D721Med (cell line): ENCODE measurements around the gene IQSEC1.

ENCODE experiments used
- DNase-seq: peaks from one replicate; pipeline ENCODE4 v3.0.0; 2011; ENCODE audit warnings: low spot score; ENCODE audit not compliant: insufficient read length
- FAIRE-seq: peaks from 2 replicates; lab custom pipeline; 2011; peaks lifted over from hg19 to GRCh38; lab: Jason Lieb, UNC
- TF ChIP-seq, protein P1 (sequence below): IDR thresholded peaks from 2 replicates; pipeline ENCODE4 v1.5.1; 2012; ENCODE audit warnings: mild to moderate bottlenecking, control low read depth; ENCODE audit not compliant: insufficient read depth; ENCODE audit errors: missing control alignments

The IQSEC1 gene

DNA sequence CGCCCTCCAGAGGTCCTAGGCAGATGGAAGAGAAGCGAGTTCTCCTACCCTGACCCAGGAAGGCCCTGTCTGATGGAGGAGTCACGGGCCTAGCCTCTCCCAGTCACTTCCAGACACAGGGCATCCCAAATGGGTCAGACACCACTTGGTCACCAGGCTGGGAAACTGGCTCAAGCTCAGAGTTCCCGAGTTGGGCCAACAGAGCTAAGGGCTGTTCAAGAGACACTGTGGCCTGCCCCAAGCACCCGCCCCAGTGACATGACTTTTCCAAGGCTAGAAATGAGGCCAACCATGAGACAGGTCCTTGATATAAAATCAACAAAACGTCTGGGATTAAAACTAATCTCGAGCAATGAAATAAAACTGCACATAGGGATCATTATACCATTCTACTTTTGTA is 113.8 kb downstream of the IQSEC1 start:
- TF ChIP-seq, protein P1, sequence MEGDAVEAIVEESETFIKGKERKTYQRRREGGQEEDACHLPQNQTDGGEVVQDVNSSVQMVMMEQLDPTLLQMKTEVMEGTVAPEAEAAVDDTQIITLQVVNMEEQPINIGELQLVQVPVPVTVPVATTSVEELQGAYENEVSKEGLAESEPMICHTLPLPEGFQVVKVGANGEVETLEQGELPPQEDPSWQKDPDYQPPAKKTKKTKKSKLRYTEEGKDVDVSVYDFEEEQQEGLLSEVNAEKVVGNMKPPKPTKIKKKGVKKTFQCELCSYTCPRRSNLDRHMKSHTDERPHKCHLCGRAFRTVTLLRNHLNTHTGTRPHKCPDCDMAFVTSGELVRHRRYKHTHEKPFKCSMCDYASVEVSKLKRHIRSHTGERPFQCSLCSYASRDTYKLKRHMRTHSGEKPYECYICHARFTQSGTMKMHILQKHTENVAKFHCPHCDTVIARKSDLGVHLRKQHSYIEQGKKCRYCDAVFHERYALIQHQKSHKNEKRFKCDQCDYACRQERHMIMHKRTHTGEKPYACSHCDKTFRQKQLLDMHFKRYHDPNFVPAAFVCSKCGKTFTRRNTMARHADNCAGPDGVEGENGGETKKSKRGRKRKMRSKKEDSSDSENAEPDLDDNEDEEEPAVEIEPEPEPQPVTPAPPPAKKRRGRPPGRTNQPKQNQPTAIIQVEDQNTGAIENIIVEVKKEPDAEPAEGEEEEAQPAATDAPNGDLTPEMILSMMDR, result no peak
- FAIRE-seq, result no peak
- DNase-seq, result no peak

DNA sequence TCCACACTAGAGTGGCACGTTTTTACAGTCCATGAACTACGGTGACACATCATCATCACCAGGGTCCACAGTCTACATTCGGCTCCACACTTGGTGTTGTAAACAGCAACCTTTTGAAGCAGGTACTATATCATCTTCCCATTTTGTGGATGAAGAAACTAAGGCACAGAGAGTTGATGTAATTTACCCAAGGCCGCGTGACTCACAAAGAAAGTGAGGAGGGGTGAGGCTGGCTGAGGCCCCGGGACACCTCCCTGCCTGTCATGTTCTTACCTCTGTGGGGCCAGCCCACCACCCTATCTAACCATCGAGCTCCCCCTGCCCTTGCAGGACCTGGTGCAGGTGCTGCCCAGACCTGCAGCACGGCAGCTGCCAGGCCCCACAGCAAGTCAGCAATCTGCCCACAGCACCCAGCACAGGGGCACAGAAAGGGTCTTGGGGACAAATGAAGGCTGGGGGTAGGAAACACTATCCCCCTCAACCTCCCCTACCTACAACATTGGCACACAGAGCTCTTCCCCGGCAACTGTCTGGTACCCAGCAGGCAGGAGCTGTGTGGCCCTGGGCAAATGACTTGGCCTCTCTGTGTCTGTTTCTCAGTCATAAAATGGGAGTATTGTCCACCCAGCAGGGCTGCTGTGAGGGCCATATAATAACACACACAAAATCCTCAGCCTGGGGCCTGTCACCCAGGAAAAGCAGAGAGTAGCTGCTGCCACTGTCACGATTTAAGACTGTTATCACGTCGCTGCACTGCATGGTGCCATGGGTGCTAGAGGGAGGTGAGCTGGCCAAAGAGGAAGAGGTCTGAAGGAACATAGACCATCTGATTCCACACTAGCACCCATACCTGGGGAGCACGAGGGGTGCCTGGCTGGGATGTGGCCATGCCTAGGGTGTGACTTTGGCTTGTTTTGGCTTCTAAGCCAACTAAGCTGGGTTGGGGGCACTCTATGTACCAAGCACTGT is 115.1 kb downstream of the IQSEC1 start:
- no peak for FAIRE-seq
- TF ChIP-seq, protein P1, result no peak
- DNase-seq, result no peak

DNA sequence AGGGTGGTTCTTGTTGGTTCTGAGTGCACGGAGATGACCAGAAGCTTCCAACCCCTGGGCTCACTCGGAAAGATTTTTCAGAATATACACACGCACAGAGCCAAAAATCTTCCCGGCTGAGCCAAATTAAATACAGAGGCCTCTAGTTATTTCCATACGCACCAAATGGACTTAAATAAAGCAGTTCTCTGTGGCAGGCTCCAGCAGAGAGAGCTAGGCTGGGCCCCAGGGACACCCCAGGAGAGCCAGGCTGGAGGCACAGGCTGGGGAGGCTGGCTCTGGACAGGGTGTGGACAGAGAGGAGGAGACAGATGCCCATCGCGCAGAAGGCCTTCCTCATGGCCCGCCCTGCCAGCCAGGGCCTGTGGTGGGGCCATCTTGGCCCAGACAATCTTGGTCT is 115.9 kb downstream of the IQSEC1 start:
- DNase-seq, result no peak
- TF ChIP-seq, protein P1, result no peak
- FAIRE-seq, result no peak

DNA sequence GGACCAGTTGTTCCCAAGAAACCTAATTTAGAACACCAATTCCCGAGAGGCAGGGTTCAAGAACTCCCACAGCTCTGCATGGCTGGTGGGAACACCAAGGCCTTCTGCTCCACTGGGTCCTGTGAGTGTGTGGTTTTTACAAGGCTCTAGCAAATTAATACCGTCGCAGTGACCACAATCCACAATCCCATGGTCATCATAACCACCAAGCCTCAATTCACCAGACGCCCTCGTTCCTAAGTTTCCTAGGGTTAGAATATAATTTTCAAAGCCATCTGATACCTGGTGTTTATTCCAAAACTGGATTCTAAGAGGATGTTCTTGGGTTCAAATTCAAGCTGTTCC is 116.9 kb downstream of the IQSEC1 start:
- TF ChIP-seq, protein P1, result no peak
- DNase-seq, result no peak
- no peak for FAIRE-seq

DNA sequence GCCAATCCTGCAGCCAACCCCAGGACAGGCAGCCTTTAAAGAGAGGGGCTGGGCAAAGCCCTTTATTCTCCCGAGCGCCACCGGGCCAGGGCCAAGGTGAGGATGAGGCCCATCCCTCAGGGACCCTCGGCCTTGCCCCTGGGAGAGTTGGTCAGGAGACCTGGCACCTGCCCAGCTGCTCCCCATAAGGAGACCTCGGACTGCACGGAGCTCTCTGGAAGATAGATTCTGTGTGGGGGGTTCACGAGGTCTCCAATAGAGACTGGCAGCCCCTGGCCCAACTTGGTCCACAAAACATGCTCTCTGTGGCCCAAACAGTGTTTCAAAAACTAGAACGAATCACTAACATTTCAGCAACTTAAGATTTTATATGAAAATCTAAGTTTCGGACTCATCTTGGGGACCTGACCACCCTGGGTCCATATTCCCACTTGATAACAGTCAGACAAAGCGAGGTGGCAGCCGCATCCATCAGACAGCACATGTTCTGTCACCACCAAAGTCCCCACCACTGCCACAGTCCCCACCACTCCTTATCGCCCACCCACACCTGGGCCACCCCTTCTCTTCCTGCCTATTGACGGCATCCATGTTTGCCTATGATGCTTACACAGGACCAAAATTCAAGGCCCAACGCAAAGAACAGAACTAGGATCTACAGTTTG is 117.4 kb downstream of the IQSEC1 start:
- TF ChIP-seq, protein P1, result no peak
- DNase-seq, result no peak
- no peak for FAIRE-seq

DNA sequence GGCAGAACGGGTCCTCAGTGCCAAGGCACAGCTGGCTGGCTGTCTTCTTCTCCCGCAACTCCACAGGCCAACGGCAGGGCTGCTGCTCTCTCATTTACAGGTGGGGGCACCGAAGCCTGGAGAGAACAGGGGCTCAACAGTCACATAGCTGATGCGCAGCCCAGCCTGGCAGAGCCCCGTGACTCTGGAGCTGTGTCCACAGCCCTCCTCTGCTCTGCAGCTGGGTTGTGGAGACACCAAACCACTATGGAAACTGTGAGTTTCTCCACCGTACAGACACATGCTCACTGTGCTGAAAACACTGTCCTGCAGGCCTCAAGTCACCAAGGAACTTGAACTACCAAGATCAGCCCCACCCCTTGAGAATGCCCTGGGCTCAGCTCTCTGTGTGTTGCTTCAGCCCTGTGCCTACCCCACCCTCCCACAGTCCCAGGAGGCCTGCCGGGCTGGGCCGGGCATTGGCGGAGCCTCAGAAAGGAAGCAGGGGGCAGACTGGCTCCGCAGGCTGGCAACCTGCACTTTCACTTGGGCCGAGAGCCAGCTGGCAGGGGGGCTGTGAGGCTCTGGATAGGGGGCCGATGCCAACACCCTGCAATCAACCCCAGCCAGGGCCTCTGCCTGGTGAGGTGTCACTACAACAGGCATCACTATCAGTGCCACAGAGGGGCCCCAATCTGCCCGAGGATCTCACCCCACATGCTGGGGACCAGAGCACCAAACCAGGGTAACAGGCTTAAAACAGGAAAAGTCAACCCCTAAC is 118.2 kb downstream of the IQSEC1 start:
- TF ChIP-seq, protein P1, result no peak
- FAIRE-seq, result no peak
- no peak for DNase-seq
